Measurements from ENCODE around the gene COL18A1. TPM values are rescaled to one million over a fixed set of nuclear protein-coding genes. Genes with fewer than 3 reads are reported as not detected.

The COL18A1 gene
- total and polyA plus RNA-seq, 9 of the 15 experiments (the other 6 are each of a cell fraction or from before 2014, with no cell fraction given) = 0.14 to 16.4 (median 2.0) TPM

- TF ChIP-seq CBX8 (IDR thresholded peaks at IDR 0.05; ENCODE audit: borderline replicate concordance, extremely low read depth, low read depth, low read length, poor library complexity, severe bottlenecking) = no peak
- no peak for TF ChIP-seq SIN3B (IDR thresholded peaks at IDR 0.05; ENCODE audit: low read depth)
- TF ChIP-seq NCOA1 (IDR thresholded peaks at IDR 0.05; ENCODE audit: low read depth) = peak; percentile 81; the same call in 1 of the 2 replicates
- no peak for TF ChIP-seq LARP7 (IDR thresholded peaks at IDR 0.05)
- no peak for TF ChIP-seq ZBTB26 (CRISPR knock-in tag; IDR thresholded peaks at IDR 0.05)
- peak; percentile 45; the same call in 1 of the 2 replicates for TF ChIP-seq ZNF274 (IDR thresholded peaks at IDR 0.05; ENCODE audit: borderline replicate concordance, low read depth, low read length)
- peak; percentile 62; the same call in 1 of the 2 replicates for TF ChIP-seq JUN (IDR thresholded peaks at IDR 0.05; ENCODE audit: borderline replicate concordance, low read depth, low read length)
- no peak for TF ChIP-seq JUN (CRISPR knock-in tag; IDR thresholded peaks at IDR 0.05; ENCODE audit: borderline replicate concordance)
- TF ChIP-seq CBX3 (IDR thresholded peaks at IDR 0.05; ENCODE audit: borderline replicate concordance in 1 of 2, low read length in 2 of 2) = peak in 1 of 2 experiments; percentile 76; a peak in 1 of 3 replicates
- TF ChIP-seq CBFA2T3 (IDR thresholded peaks at IDR 0.05) = peak; percentile 99
- no peak for TF ChIP-seq ZBTB1 (CRISPR knock-in tag; IDR thresholded peaks at IDR 0.05; ENCODE audit: borderline replicate concordance, low read depth)
- no peak for TF ChIP-seq SMC3 (conservative IDR thresholded peaks at IDR 0.05; ENCODE audit: insufficient read depth, low read depth, low read length)
- TF ChIP-seq ZBTB17 (CRISPR knock-in tag; IDR thresholded peaks at IDR 0.05) = no peak; the same call in 1 of the 2 replicates
- TF ChIP-seq SMAD2 (IDR thresholded peaks at IDR 0.05; ENCODE audit: low read depth, low read length) = no peak
- no peak for TF ChIP-seq ZFPM2 (CRISPR knock-in tag; IDR thresholded peaks at IDR 0.05)
- peak in 1 of 2 experiments; percentile 29; a peak in 1 of 4 replicates for TF ChIP-seq RAD21 (CRISPR knock-in tag; conservative IDR thresholded peaks at IDR 0.05 in 1 of 2, IDR thresholded peaks at IDR 0.05 in 1 of 2)
- TF ChIP-seq ATF4 (CRISPR knock-in tag; IDR thresholded peaks at IDR 0.05) = peak; percentile 50; the same call in 1 of the 2 replicates
- TF ChIP-seq ZNF449 (CRISPR knock-in tag; IDR thresholded peaks at IDR 0.05) = peak; percentile 42; the same call in 1 of the 2 replicates
- no peak for TF ChIP-seq ZNF79 (CRISPR knock-in tag; IDR thresholded peaks at IDR 0.05; ENCODE audit: low read depth)
- no peak for TF ChIP-seq ATF6 (CRISPR knock-in tag; IDR thresholded peaks at IDR 0.05)
- no peak for TF ChIP-seq SIRT6 (IDR thresholded peaks at IDR 0.05; ENCODE audit: low read depth, low read length)
Measured at GRCh38 chr21:45410865-45411809, 6.2 kb downstream of the COL18A1 start (continued).
